Right atrium auricular region (tissue), 2 donors: Measurements from ENCODE around the gene GJA5. TPM values are rescaled to one million over a fixed set of nuclear protein-coding genes. Genes with fewer than 3 reads are reported as not detected.

Source experiments
- DNase-seq: peaks from one replicate; pipeline ENCODE4 v3.0.0-alpha.2; 2019; ENCODE audit warnings: low spot score
- H3K27ac ChIP-seq, 2 donors: fragments of 200-600 bp; sonication (generic); 1 replicate in 1 of 2; 2 replicates in 1 of 2; pipeline ENCODE4 v1.5.1; 2016 to 2019
- H3K27me3 ChIP-seq, 2 donors: fragments of 200-600 bp; sonication (generic); one replicate each; pipeline versions ENCODE4 v1.5.1 to v1.6.0; 2017 to 2019
- H3K36me3 ChIP-seq: fragments of 200-600 bp; sonication (generic); one replicate; pipeline ENCODE4 v1.5.1; 2016
- H3K4me1 ChIP-seq, 2 donors: fragments of 200-600 bp; sonication (generic); one replicate each; pipeline versions ENCODE4 v1.5.1 to v1.6.0; 2017 to 2019
- H3K4me3 ChIP-seq, 2 donors: fragments of 200-600 bp; sonication (generic); 1 replicate in 1 of 2; 2 replicates in 1 of 2; pipeline ENCODE4 v1.5.1; 2017 to 2019; ENCODE audit warnings: mild to moderate bottlenecking in 1 of 2, moderate library complexity in 1 of 2
- H3K9me3 ChIP-seq, 2 donors: fragments of 200-600 bp; sonication (generic); one replicate each; pipeline ENCODE4 v1.5.1; 2019
- CTCF ChIP-seq, 2 donors: fragments of 200-600 bp; sonication (generic); IDR thresholded peaks; one replicate each; pipeline ENCODE4 v1.5.1; 2019; ENCODE audit warnings: antibody characterized with exemption in 2 of 2
- total RNA-seq, 2 donors: library from RNA; depleted of rRNA; stranded (reverse); fragments of >200 nt; gene quantifications; one replicate each; pipeline ENCODE4 v1.1.0, GENCODE V29; 2016

GJA5 gene
- total RNA-seq, 2 donors from 2014 or later: 114 to 126 TPM

- no peak overlapping the region for H3K4me3 ChIP-seq
- H3K9me3 ChIP-seq: no peaks in the 10 kb centered on the region
- no peak for TF ChIP-seq CTCF (IDR thresholded peaks at IDR 0.05)
- no peaks in the 10 kb centered on the region for H3K27me3 ChIP-seq
- peaks cover 0 to 27% of the 10 kb centered on the region in 2 donors for H3K4me1 ChIP-seq
- no peaks in the 10 kb centered on the region for H3K36me3 ChIP-seq
- H3K27ac ChIP-seq: peak overlapping the region in 1 of 2 donors; percentile 72
- no peak for DNase-seq
These were observed 7.3 kb downstream of the GJA5 start for GRCh38 chr1:147753081-147753480.

- no peaks in the 10 kb centered on the region for H3K9me3 ChIP-seq
- peaks cover 0 to 32% of the 10 kb centered on the region in 2 donors for H3K4me1 ChIP-seq
- no peak for TF ChIP-seq CTCF (IDR thresholded peaks at IDR 0.05)
- no peaks in the 10 kb centered on the region for H3K27me3 ChIP-seq
- no peak overlapping the region for H3K4me3 ChIP-seq
- DNase-seq: no peak
- no peaks in the 10 kb centered on the region for H3K36me3 ChIP-seq
- H3K27ac ChIP-seq: peak overlapping the region in 1 of 2 donors; percentile 72
These were observed 7.9 kb downstream of the GJA5 start for GRCh38 chr1:147752511-147752910.

- Histone ChIP-seq H3K36me3 (no peaks in the 10 kb centered on the region), H3K9me3 (no peaks in the 10 kb centered on the region), H3K4me1 (peaks cover 0 to 21% of the 10 kb centered on the region in 2 donors), H3K4me3 (no peak overlapping the region), H3K27me3 (no peaks in the 10 kb centered on the region), H3K27ac (peak overlapping the region in 1 of 2 donors; percentile 42)
- no peak for DNase-seq
- TF ChIP-seq CTCF (IDR thresholded peaks at IDR 0.05): no peak
These were observed 9.1 kb downstream of the GJA5 start for GRCh38 chr1:147751346-147751745.

- no peak for TF ChIP-seq CTCF (IDR thresholded peaks at IDR 0.05)
- no peaks in the 10 kb centered on the region for H3K36me3 ChIP-seq
- no peak overlapping the region for H3K4me3 ChIP-seq
- H3K9me3 ChIP-seq: no peaks in the 10 kb centered on the region
- peak overlapping the region in 1 of 2 donors; percentile 33 for H3K27ac ChIP-seq
- no peak for DNase-seq
- H3K27me3 ChIP-seq: no peaks in the 10 kb centered on the region
- peaks cover 0 to 18% of the 10 kb centered on the region in 2 donors for H3K4me1 ChIP-seq
These were observed 9.7 kb downstream of the GJA5 start for GRCh38 chr1:147750618-147751217.

- H3K27ac ChIP-seq: peak overlapping the region; percentile 58 to 86
These were observed 10.6 kb downstream of the GJA5 start for GRCh38 chr1:147749792-147750191.

More at GRCh38 chr1:147749792-147750191, 10.6 kb downstream of the GJA5 start:
- DNase-seq: no peak
- Histone ChIP-seq H3K9me3 (no peaks in the 10 kb centered on the region), H3K36me3 (no peaks in the 10 kb centered on the region), H3K27me3 (no peaks in the 10 kb centered on the region), H3K4me1 (peaks cover 0 to 18% of the 10 kb centered on the region in 2 donors), H3K4me3 (no peak overlapping the region)
- TF ChIP-seq CTCF (IDR thresholded peaks at IDR 0.05): no peak
